HuH-7.5 (cell line): ENCODE data around the gene TCIRG1.

Experiments
- DNase-seq: peaks from one replicate; pipeline ENCODE4 v3.0.0; 2011; ENCODE audit warnings: low spot score

The TCIRG1 gene

GRCh38 chr11:68037411-68038225 lies 1.2 kb upstream of the TCIRG1 start:
- no peak for DNase-seq

GRCh38 chr11:68038226-68038717 lies 553 bp upstream of the TCIRG1 start:
- DNase-seq, result peak; percentile 100

- DNase-seq, result no peak
These were observed 781 bp downstream of the TCIRG1 start for GRCh38 chr11:68039526-68040086.

- peak; percentile 91 for DNase-seq
These were observed 1.5 kb downstream of the TCIRG1 start for GRCh38 chr11:68040101-68040956.

- DNase-seq, result no peak
These were observed 2.2 kb downstream of the TCIRG1 start for GRCh38 chr11:68040957-68041591.

GRCh38 chr11:68041617-68042218 lies 2.9 kb downstream of the TCIRG1 start:
- DNase-seq, result no peak

GRCh38 chr11:68042219-68043028 lies 3.6 kb downstream of the TCIRG1 start:
- DNase-seq, result no peak

- no peak for DNase-seq
These were observed 4.2 kb downstream of the TCIRG1 start for GRCh38 chr11:68043029-68043348.

GRCh38 chr11:68043349-68044144 lies 4.7 kb downstream of the TCIRG1 start:
- DNase-seq, result no peak

GRCh38 chr11:68044145-68044813 lies 5.5 kb downstream of the TCIRG1 start:
- peak; percentile 67 for DNase-seq

GRCh38 chr11:68044898-68045351 lies 6.1 kb downstream of the TCIRG1 start:
- DNase-seq, result peak; percentile 56

GRCh38 chr11:68047437-68048290 lies 8.8 kb downstream of the TCIRG1 start:
- peak; percentile 53 for DNase-seq

- DNase-seq, result peak; percentile 42
These were observed 10.1 kb downstream of the TCIRG1 start for GRCh38 chr11:68048681-68049508.

- DNase-seq, result peak; percentile 43
These were observed 10.9 kb downstream of the TCIRG1 start for GRCh38 chr11:68049509-68050370.

GRCh38 chr11:68050371-68050841 lies 11.6 kb downstream of the TCIRG1 start:
- DNase-seq, result peak; percentile 52
